Right atrium auricular region (tissue), 2 donors: ENCODE results near the gene EML5. TPM values are rescaled to one million over a fixed set of nuclear protein-coding genes. Genes with fewer than 3 reads are reported as not detected.
"Not testable (repeated sequence)": the region's sequence is repeated elsewhere in the genome, so short reads cannot be mapped to it uniquely, and the experiment has no call there.

Source experiments
- DNase-seq: peaks from one replicate; pipeline ENCODE4 v3.0.0-alpha.2; 2019; ENCODE audit warnings: low spot score
- H3K27ac ChIP-seq, 2 donors: fragments of 200-600 bp; sonication (generic); 1 replicate in 1 of 2; 2 replicates in 1 of 2; pipeline ENCODE4 v1.5.1; 2016 to 2019
- H3K27me3 ChIP-seq, 2 donors: fragments of 200-600 bp; sonication (generic); one replicate each; pipeline versions ENCODE4 v1.5.1 to v1.6.0; 2017 to 2019
- H3K36me3 ChIP-seq: fragments of 200-600 bp; sonication (generic); one replicate; pipeline ENCODE4 v1.5.1; 2016
- H3K4me1 ChIP-seq, 2 donors: fragments of 200-600 bp; sonication (generic); one replicate each; pipeline versions ENCODE4 v1.5.1 to v1.6.0; 2017 to 2019
- H3K4me3 ChIP-seq, 2 donors: fragments of 200-600 bp; sonication (generic); 1 replicate in 1 of 2; 2 replicates in 1 of 2; pipeline ENCODE4 v1.5.1; 2017 to 2019; ENCODE audit warnings: mild to moderate bottlenecking in 1 of 2, moderate library complexity in 1 of 2
- H3K9me3 ChIP-seq, 2 donors: fragments of 200-600 bp; sonication (generic); one replicate each; pipeline ENCODE4 v1.5.1; 2019
- CTCF ChIP-seq, 2 donors: fragments of 200-600 bp; sonication (generic); IDR thresholded peaks; one replicate each; pipeline ENCODE4 v1.5.1; 2019; ENCODE audit warnings: antibody characterized with exemption in 2 of 2
- total RNA-seq, 2 donors: library from RNA; depleted of rRNA; stranded (reverse); fragments of >200 nt; gene quantifications; one replicate each; pipeline ENCODE4 v1.1.0, GENCODE V29; 2016

Gene EML5
- total RNA-seq, 2 donors from 2014 or later: 0.11 to 0.75 TPM

GRCh38 chr14:88821378-88821777 lies 28.6 kb upstream of the EML5 start:
- no peak for TF ChIP-seq CTCF (IDR thresholded peaks at IDR 0.05)

GRCh38 chr14:88819674-88820073 lies 26.9 kb upstream of the EML5 start:
- DNase-seq, H3K4me3 ChIP-seq, H3K36me3 ChIP-seq, H3K4me1 ChIP-seq, H3K27me3 ChIP-seq, H3K27ac ChIP-seq, H3K9me3 ChIP-seq: not testable (repeated sequence)

More at GRCh38 chr14:88821378-88821777, 28.6 kb upstream of the EML5 start:
- Histone ChIP-seq H3K36me3 (no peaks in the 10 kb centered on the region), H3K4me1 (peaks cover 0 to 9% of the 10 kb centered on the region in 2 donors), H3K27ac (no peak overlapping the region), H3K27me3 (no peaks in the 10 kb centered on the region), H3K9me3 (no peaks in the 10 kb centered on the region), H3K4me3 (no peak overlapping the region)
- no peak for DNase-seq

- no peak for TF ChIP-seq CTCF (IDR thresholded peaks at IDR 0.05)
- Histone ChIP-seq H3K4me3 (no peak overlapping the region), H3K36me3 (no peaks in the 10 kb centered on the region), H3K9me3 (no peaks in the 10 kb centered on the region), H3K27me3 (no peaks in the 10 kb centered on the region), H3K4me1 (no peaks in the 10 kb centered on the region), H3K27ac (no peak overlapping the region)
- no peak for DNase-seq
Measured at GRCh38 chr14:88818018-88818417, 25.3 kb upstream of the EML5 start.

- Histone ChIP-seq H3K9me3 (no peaks in the 10 kb centered on the region), H3K4me1 (no peaks in the 10 kb centered on the region), H3K4me3 (no peak overlapping the region), H3K27me3 (no peaks in the 10 kb centered on the region), H3K36me3 (no peaks in the 10 kb centered on the region), H3K27ac (no peak overlapping the region)
- no peak for DNase-seq
- TF ChIP-seq CTCF (IDR thresholded peaks at IDR 0.05): no peak
Measured at GRCh38 chr14:88815980-88816379, 23.2 kb upstream of the EML5 start.

- Histone ChIP-seq H3K27ac (no peak overlapping the region), H3K27me3 (no peaks in the 10 kb centered on the region), H3K9me3 (peaks cover 0 to 11% of the 10 kb centered on the region in 2 donors), H3K4me1 (no peaks in the 10 kb centered on the region), H3K36me3 (no peaks in the 10 kb centered on the region), H3K4me3 (no peak overlapping the region)
- TF ChIP-seq CTCF (IDR thresholded peaks at IDR 0.05): no peak
- no peak for DNase-seq
Measured at GRCh38 chr14:88808359-88808758, 15.6 kb upstream of the EML5 start.

- DNase-seq: no peak
- Histone ChIP-seq H3K4me3 (no peak overlapping the region), H3K4me1 (no peaks in the 10 kb centered on the region), H3K36me3 (no peaks in the 10 kb centered on the region), H3K27me3 (no peaks in the 10 kb centered on the region), H3K27ac (no peak overlapping the region), H3K9me3 (peaks cover 0 to 8% of the 10 kb centered on the region in 2 donors)
- no peak for TF ChIP-seq CTCF (IDR thresholded peaks at IDR 0.05)
Measured at GRCh38 chr14:88804477-88804876, 11.7 kb upstream of the EML5 start.
